Astrocyte (in vitro differentiated cells and primary cell): ENCODE measurements around the gene TPM2.

Experiments used
- CTCF ChIP-seq: IDR thresholded peaks from 2 replicates; pipeline ENCODE4 v1.5.1; 2011; ENCODE audit warnings: low read depth, mild to moderate bottlenecking, inconsistent platforms, low read length, moderate library complexity; ENCODE audit not compliant: insufficient read depth
- EZH2 ChIP-seq: IDR thresholded peaks from 2 replicates; pipeline ENCODE4 v1.6.1; 2012; ENCODE audit warnings: mild to moderate bottlenecking, low read length, inconsistent platforms; ENCODE audit not compliant: insufficient read depth

- TF ChIP-seq CTCF (no peak), EZH2 (no peak)
Measured at GRCh38 chr9:35729101-35729500, 39.4 kb upstream of the TPM2 start.
